ENCODE results near the gene C10orf143.

C10orf143 gene

GRCh38 chr10:130110246-130111112, at the start of gene C10orf143:
C10orf143 (minus strand) TSS chr10:130110830; CDS start chr10:130110772, 58 bp downstream.
- no peak for TF ChIP-seq CTCF (IDR thresholded peaks at IDR 0.05; ENCODE audit: low read depth, low read length, missing control alignments)

GRCh38 chr10:130159192-130159794, 48.7 kb upstream of the C10orf143 start:
- peaks cover 18% of the 10 kb centered on the region for H3K36me3 ChIP-seq (replicated peaks)
- TF ChIP-seq CTCF (IDR thresholded peaks at IDR 0.05; ENCODE audit: low read depth, low read length, missing control alignments) = no peak
- in situ Hi-C loops (cut with HindIII; ENCODE audit: low pct_ligation_motif_present, low sequenced_read_pairs) = no loop called here
- no peak for DNase-seq
- H3K27ac ChIP-seq = no peak overlapping the region
- no peak overlapping the region for H3K4me3 ChIP-seq (ENCODE audit: low read depth, low read length)
- H3K27me3 ChIP-seq (replicated peaks) = no peaks in the 10 kb centered on the region

More at GRCh38 chr10:130110246-130111112, at the start of gene C10orf143:
- DNase-seq = peak; percentile 96
- H3K36me3 ChIP-seq (replicated peaks) = no peaks in the 10 kb centered on the region
- in situ Hi-C loops (cut with HindIII; ENCODE audit: low pct_ligation_motif_present, low sequenced_read_pairs) = no loop called here
- peak within 1 kb of the TSS; percentile 91 for H3K27ac ChIP-seq
- peak within 1 kb of the TSS; percentile 88 for H3K4me3 ChIP-seq (ENCODE audit: low read depth, low read length)
- H3K27me3 ChIP-seq (replicated peaks) = no peaks in the 10 kb centered on the region

- no peak overlapping the region for H3K27ac ChIP-seq
- in situ Hi-C loops (cut with HindIII; ENCODE audit: low pct_ligation_motif_present, low sequenced_read_pairs) = no loop called here
- H3K27me3 ChIP-seq (replicated peaks) = no peaks in the 10 kb centered on the region
- H3K4me3 ChIP-seq (ENCODE audit: low read depth, low read length) = no peak overlapping the region
- no peak for DNase-seq
- no peak for TF ChIP-seq CTCF (IDR thresholded peaks at IDR 0.05; ENCODE audit: low read depth, low read length, missing control alignments)
- H3K36me3 ChIP-seq (replicated peaks) = peaks cover 28% of the 10 kb centered on the region
Measured at GRCh38 chr10:130146042-130146441, 35.4 kb upstream of the C10orf143 start.

- TF ChIP-seq CTCF (IDR thresholded peaks at IDR 0.05; ENCODE audit: low read depth, low read length, missing control alignments) = no peak
- no peak overlapping the region for H3K4me3 ChIP-seq (ENCODE audit: low read depth, low read length)
- H3K27me3 ChIP-seq (replicated peaks) = no peaks in the 10 kb centered on the region
- no peak for DNase-seq
- in situ Hi-C loops (cut with HindIII; ENCODE audit: low pct_ligation_motif_present, low sequenced_read_pairs) = no loop called here
- H3K36me3 ChIP-seq (replicated peaks) = peaks cover 22% of the 10 kb centered on the region
- no peak overlapping the region for H3K27ac ChIP-seq
Measured at GRCh38 chr10:130141878-130142277, 31.2 kb upstream of the C10orf143 start.

GRCh38 chr10:130141460-130141859, 30.8 kb upstream of the C10orf143 start:
- peak; percentile 43 for DNase-seq
- Histone ChIP-seq H3K36me3 (replicated peaks) (peaks cover 18% of the 10 kb centered on the region), H3K27me3 (replicated peaks) (no peaks in the 10 kb centered on the region), H3K4me3 (ENCODE audit: low read depth, low read length) (no peak overlapping the region), H3K27ac (no peak overlapping the region)
- no peak for TF ChIP-seq CTCF (IDR thresholded peaks at IDR 0.05; ENCODE audit: low read depth, low read length, missing control alignments)
- in situ Hi-C loops (cut with HindIII; ENCODE audit: low pct_ligation_motif_present, low sequenced_read_pairs) = no loop called here

All from brain microvascular endothelial cell (primary cell).